CD4-positive, alpha-beta T cell (primary cell): ENCODE measurements around the gene ABHD16A. TPM values are rescaled to one million over a fixed set of nuclear protein-coding genes. Genes with fewer than 3 reads are reported as not detected.

Experiments
- ATAC-seq: fragments of 200-7000 bp; cut with Tn5 transposase; one replicate; pipeline ENCODE4 v1.10.0; 2022; ENCODE audit warnings: mild to moderate bottlenecking; ENCODE audit not compliant: poor library complexity
- CTCF ChIA-PET: fragments of 350-600 bp; sonication (Branson Sonifier 250); formaldehyde crosslinking; loops from one replicate; lab custom pipeline; 2021; ENCODE audit warnings: antibody characterized with exemption, inconsistent platforms; lab: Charles Lee
- POLR2A ChIA-PET: fragments of 350-600 bp; sonication (Branson Sonifier 250); formaldehyde crosslinking; loops from one replicate; lab custom pipeline; 2021; ENCODE audit warnings: antibody characterized with exemption, inconsistent platforms; lab: Charles Lee
- DNase-seq, 14 experiments: peaks; one replicate each; pipeline ENCODE4 v3.0.0-alpha.2; 2013 to 2020; ENCODE audit warnings: mixed read lengths in 2 of 14
- H3K27ac ChIP-seq, 2 donors: one replicate each; pipeline versions ENCODE4 v1.5.1 to v1.7.0; 2013; ENCODE audit warnings: low read length in 2 of 2, low read depth in 1 of 2, mild to moderate bottlenecking in 1 of 2
- H3K27me3 ChIP-seq, 2 experiments: 1 replicate in 1 of 2; 2 replicates in 1 of 2; pipeline versions ENCODE4 v1.6.1 to v1.7.0; 2013; ENCODE audit warnings: low read length in 2 of 2, control low read depth in 1 of 2, mild to moderate bottlenecking in 1 of 2, moderate library complexity in 1 of 2; ENCODE audit not compliant: insufficient read depth in 2 of 2, control insufficient read depth in 1 of 2
- H3K36me3 ChIP-seq: one replicate; pipeline ENCODE4 v1.6.1; 2013; ENCODE audit warnings: low read length, control low read depth; ENCODE audit not compliant: insufficient read depth
- H3K4me1 ChIP-seq: one replicate; pipeline ENCODE4 v1.6.1; 2013; ENCODE audit warnings: low read length, control low read depth; ENCODE audit not compliant: insufficient read depth
- H3K4me3 ChIP-seq: one replicate; pipeline ENCODE4 v1.5.1; 2013; ENCODE audit warnings: mild to moderate bottlenecking, low read length, moderate library complexity
- H3K9me3 ChIP-seq, 2 experiments: 1 replicate in 1 of 2; 2 replicates in 1 of 2; pipeline versions ENCODE4 v1.6.1 to v1.7.0; 2013; ENCODE audit warnings: low read length in 2 of 2, mild to moderate bottlenecking in 2 of 2, control low read depth in 1 of 2, moderate library complexity in 1 of 2; ENCODE audit not compliant: control insufficient read depth in 1 of 2, insufficient read depth in 1 of 2
- H3K27ac Mint-ChIP-seq: one replicate; pipeline ENCODE4 v1.8.0; 2020; ENCODE audit warnings: mixed read lengths
- H3K27me3 Mint-ChIP-seq: one replicate; pipeline ENCODE4 v1.8.0; 2021; ENCODE audit warnings: mixed read lengths
- H3K36me3 Mint-ChIP-seq: one replicate; pipeline ENCODE4 v1.8.0; 2021; ENCODE audit warnings: low read depth, mixed read lengths
- H3K4me1 Mint-ChIP-seq: one replicate; pipeline ENCODE4 v1.8.0; 2021; ENCODE audit warnings: low read depth, mixed read lengths
- H3K4me3 Mint-ChIP-seq: one replicate; pipeline ENCODE4 v1.8.0; 2020; ENCODE audit warnings: mild to moderate bottlenecking, mixed read lengths
- H3K9me3 Mint-ChIP-seq: one replicate; pipeline ENCODE4 v1.8.0; 2020; ENCODE audit warnings: mixed read lengths
- CTCF ChIP-seq: fragments of 200-600 bp; IDR thresholded peaks from one replicate; pipeline ENCODE4 v1.8.0; 2022; ENCODE audit warnings: antibody characterized with exemption, mild to moderate bottlenecking
- intact Hi-C, 2 experiments: fragments of 100-400 bp; cut with DNase I in 1 of 2; cut with micrococcal nuclease in 1 of 2; formaldehyde crosslinking; loops; one replicate each; pipeline versions ENCODE4 v1.15.1 to v1.9.0; 2023 to 2025; cut with DNase I, micrococcal nuclease
- total RNA-seq, 174 experiments: library from RNA in 2 of 174; stranded (reverse) in 2 of 174; gene quantifications; one replicate each; pipeline ENCODE4 v1.2.3 and lab custom pipeline; 2021 to 2026

Gene ABHD16A
- total RNA-seq, 2 experiments from 2014 or later: 52.3 to 59.3 TPM

DNA sequence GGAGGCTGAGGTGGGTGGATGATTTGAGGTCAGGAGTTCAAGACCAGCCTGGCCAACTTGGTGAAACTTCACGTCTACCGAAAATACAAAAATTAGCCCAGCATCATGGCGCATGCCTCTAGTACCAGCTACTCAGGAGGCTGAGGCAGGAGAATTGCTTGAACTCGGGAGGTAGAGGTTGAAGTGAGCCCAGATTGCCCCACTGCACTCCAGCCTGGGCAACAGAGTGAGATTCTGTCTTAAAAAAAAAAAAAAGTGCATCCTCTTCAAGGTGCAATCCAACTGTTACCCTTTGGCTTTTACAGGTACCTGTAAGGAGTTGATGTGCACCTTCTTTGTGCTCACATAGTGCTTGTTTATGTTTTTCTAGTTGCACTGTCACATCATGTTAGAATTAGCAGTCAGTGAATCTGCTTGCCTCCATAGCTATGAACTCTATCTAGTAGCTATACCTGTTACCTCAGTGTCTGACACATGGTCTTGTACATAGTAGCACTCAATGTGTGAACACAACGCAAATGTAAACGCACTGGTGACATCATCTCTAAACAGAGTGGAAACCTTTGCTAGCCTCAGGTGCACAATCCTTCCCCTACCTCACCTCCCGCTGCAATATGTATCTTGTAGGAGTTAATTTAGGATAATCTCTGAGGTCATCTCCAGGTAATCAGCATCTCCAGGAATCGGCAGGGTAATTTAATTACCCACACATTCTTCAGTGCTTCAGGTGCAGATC lies 46.3 kb upstream of the ABHD16A start:
- POLR2A ChIA-PET: no interaction called here
- H3K4me3 Mint-ChIP-seq: no peak overlapping the region
- H3K27me3 Mint-ChIP-seq: no peaks in the 10 kb centered on the region
- TF ChIP-seq CTCF: no peak
- H3K27ac Mint-ChIP-seq: no peak overlapping the region
- H3K36me3 Mint-ChIP-seq: no peaks in the 10 kb centered on the region
- intact Hi-C loops: no loop called here
- no peaks in the 10 kb centered on the region for H3K4me1 ChIP-seq
- no peaks in the 10 kb centered on the region for H3K36me3 ChIP-seq
- no peak for ATAC-seq
- H3K9me3 Mint-ChIP-seq: no peaks in the 10 kb centered on the region
- H3K27me3 ChIP-seq: no peaks in the 10 kb centered on the region
- CTCF ChIA-PET: no interaction called here
- H3K4me3 ChIP-seq: no peak overlapping the region
- no peak overlapping the region for H3K27ac ChIP-seq
- no peaks in the 10 kb centered on the region for H3K9me3 ChIP-seq
- no peak for DNase-seq
- H3K4me1 Mint-ChIP-seq: no peaks in the 10 kb centered on the region

DNA sequence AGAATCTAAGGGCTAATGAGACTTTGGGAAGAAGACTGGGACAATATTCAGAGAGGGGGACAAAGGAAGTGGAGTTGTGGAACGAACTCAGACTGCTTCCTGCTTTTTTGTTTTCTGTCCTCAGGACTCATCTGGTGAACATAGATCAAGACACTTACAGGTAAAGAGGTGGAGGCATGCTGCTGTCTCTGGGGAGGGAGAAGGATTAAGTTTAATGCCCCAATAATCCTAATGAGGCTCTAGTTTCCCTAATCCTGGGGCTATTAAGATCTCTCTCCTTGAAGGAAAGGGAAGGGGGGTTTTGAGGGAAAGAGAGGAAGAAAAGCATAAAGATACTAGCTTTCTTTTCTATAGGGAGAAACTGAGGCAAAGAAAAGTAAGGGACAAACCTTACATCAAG lies 41.3 kb upstream of the ABHD16A start:
- Mint-ChIP-seq H3K9me3 (no peaks in the 10 kb centered on the region), H3K36me3 (peaks cover 11% of the 10 kb centered on the region), H3K27ac (no peak overlapping the region), H3K4me3 (peak overlapping the region; percentile 13), H3K27me3 (no peaks in the 10 kb centered on the region), H3K4me1 (peaks cover 15% of the 10 kb centered on the region)
- POLR2A ChIA-PET: no interaction called here
- CTCF ChIA-PET: no interaction called here
- Histone ChIP-seq H3K4me3 (no peak overlapping the region), H3K36me3 (no peaks in the 10 kb centered on the region), H3K4me1 (peaks cover 14% of the 10 kb centered on the region), H3K27me3 (no peaks in the 10 kb centered on the region), H3K9me3 (no peaks in the 10 kb centered on the region), H3K27ac (no peak overlapping the region)
- intact Hi-C loops: no loop called here
- ATAC-seq (no peak), DNase-seq (no peak)
- no peak for TF ChIP-seq CTCF

- Mint-ChIP-seq H3K4me1 (peaks cover 31% of the 10 kb centered on the region), H3K4me3 (no peak overlapping the region), H3K9me3 (no peaks in the 10 kb centered on the region), H3K27me3 (no peaks in the 10 kb centered on the region), H3K36me3 (peaks cover 11% of the 10 kb centered on the region), H3K27ac (no peak overlapping the region)
- no peaks in the 10 kb centered on the region for H3K9me3 ChIP-seq
- ATAC-seq (no peak), DNase-seq (no peak)
- no peak overlapping the region for H3K27ac ChIP-seq
- intact Hi-C loops: no loop called here
- no peaks in the 10 kb centered on the region for H3K27me3 ChIP-seq
- H3K4me3 ChIP-seq: no peak overlapping the region
- POLR2A ChIA-PET: no interaction called here
- H3K36me3 ChIP-seq: no peaks in the 10 kb centered on the region
- peaks cover 29% of the 10 kb centered on the region for H3K4me1 ChIP-seq
- TF ChIP-seq CTCF: no peak
- CTCF ChIA-PET: no interaction called here
Observed at GRCh38 chr6:31742894-31743293, 39.8 kb upstream of the ABHD16A start.
